ENCODE results near the gene KCNG2. TPM values are rescaled to one million over a fixed set of nuclear protein-coding genes. Genes with fewer than 3 reads are reported as not detected.

Gene KCNG2
- total RNA-seq, 4 donors from 2014 or later, result 0.55 TPM; not detected in 3

- Histone ChIP-seq H3K4me3 (no peak overlapping the region), H3K4me1 (no peaks in the 10 kb centered on the region), H3K27ac (no peak overlapping the region), H3K27me3 (peaks cover 10 to 14% (median 11%) of the 10 kb centered on the region in 3 donors), H3K36me3 (no peaks in the 10 kb centered on the region), H3K9me3 (peaks cover 0 to 8% (median 0%) of the 10 kb centered on the region in 3 donors)
- DNase-seq (no peak), ATAC-seq (no peak)
- intact Hi-C loops (cut with DNase I; ENCODE audit: low total_unique reads), result no loop called here
- in situ Hi-C loops (cut with MboI; ENCODE audit: low sequenced_read_pairs in 4 of 4), result no loop called here
- TF ChIP-seq CTCF (IDR thresholded peaks at IDR 0.05 in 4 of 5, conservative IDR thresholded peaks at IDR 0.05 in 1 of 5) (no peak), POLR2A (IDR thresholded peaks at IDR 0.05) (no peak)
These were observed 27.8 kb upstream of the KCNG2 start for GRCh38 chr18:79769698-79770500.

- Histone ChIP-seq H3K27me3 (peaks cover 10 to 14% (median 12%) of the 10 kb centered on the region in 3 donors), H3K4me3 (no peak overlapping the region), H3K4me1 (no peaks in the 10 kb centered on the region), H3K9me3 (peaks cover 0 to 8% (median 0%) of the 10 kb centered on the region in 3 donors), H3K36me3 (no peaks in the 10 kb centered on the region), H3K27ac (no peak overlapping the region)
- ATAC-seq (no peak), DNase-seq (no peak)
- TF ChIP-seq CTCF (IDR thresholded peaks at IDR 0.05 in 4 of 5, conservative IDR thresholded peaks at IDR 0.05 in 1 of 5) (no peak), POLR2A (IDR thresholded peaks at IDR 0.05) (no peak)
- in situ Hi-C loops (cut with MboI; ENCODE audit: low sequenced_read_pairs in 4 of 4), result no loop called here
- intact Hi-C loops (cut with DNase I; ENCODE audit: low total_unique reads), result no loop called here
These were observed 27.3 kb upstream of the KCNG2 start for GRCh38 chr18:79770501-79770815.

GRCh38 chr18:79770826-79771225 lies 26.9 kb upstream of the KCNG2 start:
- Histone ChIP-seq H3K27me3 (peaks cover 10 to 16% (median 14%) of the 10 kb centered on the region in 3 donors), H3K36me3 (no peaks in the 10 kb centered on the region), H3K9me3 (peaks cover 0 to 8% (median 0%) of the 10 kb centered on the region in 3 donors), H3K4me1 (no peaks in the 10 kb centered on the region), H3K4me3 (no peak overlapping the region), H3K27ac (no peak overlapping the region)
- intact Hi-C loops (cut with DNase I; ENCODE audit: low total_unique reads), result no loop called here
- no peak for DNase-seq
- ATAC-seq, result no peak
- in situ Hi-C loops (cut with MboI; ENCODE audit: low sequenced_read_pairs in 4 of 4), result no loop called here
- no peak for TF ChIP-seq CTCF (IDR thresholded peaks at IDR 0.05 in 4 of 5, conservative IDR thresholded peaks at IDR 0.05 in 1 of 5)
- no peak for TF ChIP-seq POLR2A (IDR thresholded peaks at IDR 0.05)

- TF ChIP-seq POLR2A (IDR thresholded peaks at IDR 0.05) (no peak), CTCF (IDR thresholded peaks at IDR 0.05 in 4 of 5, conservative IDR thresholded peaks at IDR 0.05 in 1 of 5) (no peak)
- Histone ChIP-seq H3K36me3 (no peaks in the 10 kb centered on the region), H3K4me1 (no peaks in the 10 kb centered on the region), H3K9me3 (peaks cover 0 to 8% (median 0%) of the 10 kb centered on the region in 3 donors), H3K27me3 (peaks cover 10 to 16% (median 14%) of the 10 kb centered on the region in 3 donors), H3K27ac (no peak overlapping the region), H3K4me3 (no peak overlapping the region)
- intact Hi-C loops (cut with DNase I; ENCODE audit: low total_unique reads) (no loop called here), in situ Hi-C loops (cut with MboI; ENCODE audit: low sequenced_read_pairs in 4 of 4) (no loop called here)
- no peak for DNase-seq
- ATAC-seq, result no peak
These were observed 26.2 kb upstream of the KCNG2 start for GRCh38 chr18:79771446-79772107.
